T-helper 1 cell treated with Interleukin-12 subunit alpha and Interleukin-12 subunit beta and Interleukin-4 antibody, amounts not matched to agents 30 ng/mL and 1 ng/mL, for 36 hours (primary cell): ENCODE data around the gene GHRL. TPM values are rescaled to one million over a fixed set of nuclear protein-coding genes. Genes with fewer than 3 reads are reported as not detected.
"Not testable (repeated sequence)": the region's sequence is repeated elsewhere in the genome, so short reads cannot be mapped to it uniquely, and the experiment has no call there.

ENCODE experiments used
- intact Hi-C: fragments of 100-400 bp; cut with micrococcal nuclease; formaldehyde crosslinking; loops from one replicate; pipeline ENCODE4 v1.15.1; 2024
- total RNA-seq: library from RNA; stranded (reverse); gene quantifications from 2 replicates; pipeline ENCODE4 v1.2.3, GENCODE V29; 2022

GHRL gene
- total RNA-seq, 1 donor from 2014 or later: 6.9 TPM

DNA sequence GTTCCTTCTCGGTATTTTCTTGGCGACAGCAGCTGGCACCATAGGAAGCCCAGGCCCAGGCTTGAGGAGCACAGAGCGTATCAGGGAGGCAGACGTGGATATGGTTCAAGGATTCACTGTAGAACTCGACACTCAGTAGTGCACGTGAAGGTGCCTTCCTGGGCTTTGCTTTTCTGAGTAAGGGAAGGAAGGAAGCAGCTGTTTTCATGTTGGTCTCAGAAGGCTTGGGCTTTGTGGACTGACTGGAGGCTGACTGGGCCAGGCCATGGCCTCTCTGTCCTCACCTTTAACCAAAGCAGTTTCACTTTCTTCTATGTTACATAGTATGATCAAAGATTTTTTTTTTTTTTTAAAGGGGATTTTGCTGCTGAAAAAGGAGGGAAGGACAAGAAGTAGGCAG is 6.9 kb upstream of the GHRL start:
- intact Hi-C loops: no loop called here

DNA sequence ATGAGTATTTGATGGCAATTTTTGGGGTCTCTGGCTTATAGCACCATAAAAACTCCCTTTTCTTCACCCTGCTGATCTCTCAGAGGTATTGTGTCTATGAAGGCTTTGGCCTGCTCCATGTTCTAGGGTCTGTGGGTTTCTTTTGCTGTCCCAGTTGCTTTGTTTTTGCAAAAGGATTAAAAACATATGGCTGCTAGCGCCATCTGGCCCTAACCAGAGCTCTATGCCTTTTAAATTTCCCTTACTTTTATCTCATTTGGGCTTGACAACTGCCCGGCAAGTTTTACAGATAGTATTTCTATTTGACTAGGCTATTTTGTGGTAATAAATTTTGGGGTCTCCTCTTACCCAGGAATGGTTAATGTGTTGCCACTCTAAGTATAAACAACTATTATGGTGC is 6.4 kb upstream of the GHRL start:
- intact Hi-C loops: no loop called here

DNA sequence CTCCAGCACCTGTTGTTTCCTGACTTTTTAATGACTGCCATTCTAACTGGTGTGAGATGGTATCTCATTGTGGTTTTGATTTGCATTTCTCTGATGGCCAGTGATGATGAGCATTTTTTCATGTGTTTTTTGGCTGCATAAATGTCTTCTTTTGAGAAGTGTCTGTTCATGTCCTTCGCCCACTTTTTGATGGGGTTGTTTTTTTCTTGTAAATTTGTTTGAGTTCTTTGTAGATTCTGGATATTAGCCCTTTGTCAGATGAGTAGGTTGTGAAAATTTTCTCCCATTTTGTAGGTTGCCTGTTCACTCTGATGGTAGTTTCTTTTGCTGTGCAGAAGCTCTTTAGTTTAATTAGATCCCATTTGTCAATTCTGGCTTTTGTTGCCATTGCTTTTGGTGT is 5.3 kb upstream of the GHRL start:
- intact Hi-C loops: not testable (repeated sequence)

DNA sequence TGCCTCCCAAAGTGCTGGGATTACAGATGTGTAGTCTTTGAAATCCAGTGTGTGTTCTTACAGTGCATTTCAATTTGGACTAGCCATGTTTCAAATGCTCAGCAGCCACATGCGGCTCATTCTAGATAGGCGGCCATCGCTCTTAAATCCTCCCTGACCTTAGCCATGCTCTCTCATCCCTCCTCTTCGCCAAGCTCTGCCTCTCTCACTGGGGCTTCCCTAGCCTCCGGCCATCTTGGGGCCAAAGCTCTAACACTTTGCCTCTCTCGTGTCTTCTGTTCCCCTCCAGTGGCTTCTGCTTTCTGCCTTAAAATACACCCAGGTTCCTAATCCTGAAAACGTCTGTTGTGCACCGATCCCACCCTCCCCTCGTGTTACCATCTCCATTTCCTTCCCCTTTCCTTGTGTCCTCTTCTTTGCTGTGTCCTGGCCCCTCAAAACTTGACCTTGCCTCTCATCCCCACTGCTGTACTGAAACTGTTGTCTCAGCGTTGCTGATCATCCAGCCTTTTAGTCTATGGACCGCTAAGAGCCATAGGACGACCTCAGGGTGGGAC is 1.4 kb upstream of the GHRL start:
- intact Hi-C loops: no loop called here

DNA sequence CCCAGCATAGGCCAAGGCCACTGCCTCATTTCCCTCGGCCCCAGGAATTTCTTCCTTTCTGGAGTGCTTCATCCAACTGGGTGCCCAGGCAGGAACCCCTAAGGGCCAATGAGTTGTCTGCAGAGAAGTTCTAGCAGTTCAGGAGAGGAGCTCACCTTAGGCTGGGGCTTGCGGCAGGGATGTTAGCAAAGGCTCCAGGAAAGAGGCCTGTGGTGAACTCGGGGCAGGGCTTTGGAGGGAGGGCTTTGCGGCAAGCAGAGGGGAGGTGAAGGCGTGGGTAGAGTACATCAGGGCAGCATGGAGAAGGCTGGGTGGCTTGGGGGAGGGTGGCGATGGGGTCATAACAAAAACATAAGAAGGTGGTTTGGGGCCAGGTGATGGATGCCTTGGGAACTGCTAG is 1.1 kb downstream of the GHRL start:
- intact Hi-C loops: no loop called here

DNA sequence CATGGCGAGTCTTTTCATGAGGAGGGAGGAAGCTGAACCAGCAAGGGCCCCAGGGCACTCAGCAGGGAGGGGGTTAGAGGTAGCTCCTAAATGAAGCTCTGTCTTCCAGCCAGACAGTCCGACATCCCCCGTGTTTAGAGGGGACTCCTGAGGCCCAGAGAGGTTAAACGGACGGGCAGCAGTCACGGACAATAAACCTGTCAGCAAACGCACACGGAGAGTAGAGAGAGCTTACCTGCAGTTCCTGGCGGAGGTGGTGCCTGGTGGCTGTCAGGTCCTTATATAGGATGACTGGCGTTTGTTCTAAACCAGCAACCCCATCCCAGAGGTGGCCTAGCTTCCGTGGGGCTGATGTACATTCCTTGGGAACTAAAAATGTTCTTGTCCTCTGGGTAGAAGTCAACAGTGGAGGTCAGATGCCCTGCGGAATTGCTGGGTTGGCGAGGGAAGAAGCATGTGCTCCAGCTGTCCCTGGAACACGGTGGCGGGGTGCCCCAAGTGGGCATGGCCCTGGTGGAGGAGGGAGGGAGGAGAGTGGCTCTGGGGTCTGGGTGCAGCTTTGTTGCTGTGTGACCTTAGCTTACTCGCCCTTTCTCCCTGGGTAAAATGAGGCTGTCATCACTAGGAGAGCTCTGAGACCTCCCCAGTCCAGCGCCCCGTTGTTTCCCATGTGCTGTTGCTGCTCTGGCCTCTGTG is 2.1 kb downstream of the GHRL start:
- intact Hi-C loops: no loop called here

DNA sequence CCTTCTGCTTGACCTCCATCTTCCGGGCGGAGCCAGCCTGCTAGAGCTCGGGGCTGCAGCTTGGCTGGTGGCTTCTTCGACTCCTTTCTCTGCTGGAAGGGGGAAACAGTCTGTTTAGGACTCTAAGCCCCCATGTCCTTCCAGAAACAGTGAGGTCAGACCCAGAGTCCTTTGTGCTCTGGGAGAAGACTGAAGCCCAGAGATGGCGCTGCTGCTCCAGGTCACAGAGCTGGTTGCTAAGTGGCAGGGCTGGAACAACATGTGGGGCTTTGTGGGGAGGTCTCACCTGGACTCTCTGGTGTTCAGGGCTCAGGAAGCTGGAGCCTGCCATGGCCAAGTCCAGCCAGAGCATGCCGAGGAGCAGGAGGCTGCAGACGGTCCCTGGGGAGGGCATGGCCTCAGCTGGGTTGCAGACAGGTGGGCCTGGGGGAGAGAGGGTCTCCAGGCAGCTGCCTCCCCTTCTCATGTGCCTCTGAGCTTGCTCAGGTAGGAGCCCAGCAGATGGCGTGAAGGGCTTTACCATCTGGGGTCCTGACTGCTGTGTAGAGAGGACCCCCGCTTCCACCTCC is 2.9 kb downstream of the GHRL start:
- intact Hi-C loops: no loop called here

DNA sequence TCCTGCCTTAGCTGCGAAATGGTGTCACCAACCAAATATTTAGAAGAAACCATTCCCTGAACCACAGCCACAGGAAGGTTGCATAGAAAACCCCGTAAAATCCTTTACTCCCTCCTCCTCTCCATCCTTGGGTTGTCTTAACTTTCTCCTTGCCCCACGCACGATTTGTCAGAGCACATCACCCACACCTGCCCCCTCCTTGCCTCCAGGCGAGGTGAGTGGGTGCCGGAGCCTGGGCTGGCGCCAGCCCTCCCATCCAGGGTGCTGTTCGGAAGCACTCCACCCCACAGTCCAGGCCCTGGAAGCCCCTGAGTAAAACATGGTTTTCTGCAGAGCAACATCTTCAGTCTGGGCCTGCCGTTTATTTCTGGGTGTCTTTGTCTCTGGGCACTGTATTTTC is 3.7 kb downstream of the GHRL start:
- intact Hi-C loops: no loop called here

DNA sequence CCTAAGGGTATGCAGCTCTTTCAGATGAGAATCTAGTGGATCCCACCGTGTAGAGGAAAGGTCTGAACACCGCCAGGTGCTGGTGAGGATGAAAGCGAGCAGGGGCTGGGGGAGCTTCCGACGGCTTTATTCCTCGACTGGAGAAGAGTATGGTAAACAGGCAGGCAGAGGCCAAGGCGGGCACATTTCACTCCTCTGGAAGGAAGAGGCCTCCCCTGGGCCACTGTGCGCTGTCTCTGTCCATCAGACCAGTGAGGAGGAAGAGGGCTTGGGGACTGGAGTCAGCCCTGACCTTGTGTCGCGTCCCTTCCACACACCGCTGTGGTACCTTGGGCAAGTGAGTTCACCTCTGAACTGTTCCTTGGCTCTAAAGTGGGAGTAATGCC is 4.2 kb downstream of the GHRL start:
- intact Hi-C loops: no loop called here

DNA sequence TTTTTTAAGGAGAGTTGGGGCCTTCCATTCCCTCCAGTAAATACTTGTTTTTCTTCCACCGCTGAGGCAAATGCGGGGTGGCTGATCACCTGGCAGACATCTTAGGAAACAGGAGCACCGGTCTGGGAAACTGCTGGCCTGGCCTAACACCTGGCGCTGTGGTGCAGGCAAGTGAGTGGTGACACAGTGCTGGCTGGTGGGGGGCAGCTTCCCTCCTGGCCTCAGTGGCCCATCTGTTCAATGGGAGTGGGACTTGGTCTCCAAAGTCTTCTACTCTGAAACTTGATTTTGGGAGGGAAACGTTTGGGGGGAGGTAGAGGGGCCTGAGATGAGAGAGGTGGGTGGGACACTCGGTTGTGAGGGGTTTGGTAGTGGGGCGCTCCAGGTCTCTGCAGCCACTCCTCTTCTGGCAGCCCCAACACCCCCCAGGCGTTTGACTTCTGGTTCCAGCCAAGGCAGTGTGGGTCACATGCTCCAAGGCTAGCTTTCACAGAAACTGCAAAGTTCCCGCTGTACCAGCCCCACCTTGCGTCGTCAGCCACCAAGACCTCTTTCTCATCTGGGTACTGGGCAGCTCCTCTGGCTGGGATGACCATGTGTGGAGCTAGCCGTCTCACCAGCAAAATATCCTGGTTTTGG is 4.7 kb downstream of the GHRL start:
- intact Hi-C loops: no loop called here

DNA sequence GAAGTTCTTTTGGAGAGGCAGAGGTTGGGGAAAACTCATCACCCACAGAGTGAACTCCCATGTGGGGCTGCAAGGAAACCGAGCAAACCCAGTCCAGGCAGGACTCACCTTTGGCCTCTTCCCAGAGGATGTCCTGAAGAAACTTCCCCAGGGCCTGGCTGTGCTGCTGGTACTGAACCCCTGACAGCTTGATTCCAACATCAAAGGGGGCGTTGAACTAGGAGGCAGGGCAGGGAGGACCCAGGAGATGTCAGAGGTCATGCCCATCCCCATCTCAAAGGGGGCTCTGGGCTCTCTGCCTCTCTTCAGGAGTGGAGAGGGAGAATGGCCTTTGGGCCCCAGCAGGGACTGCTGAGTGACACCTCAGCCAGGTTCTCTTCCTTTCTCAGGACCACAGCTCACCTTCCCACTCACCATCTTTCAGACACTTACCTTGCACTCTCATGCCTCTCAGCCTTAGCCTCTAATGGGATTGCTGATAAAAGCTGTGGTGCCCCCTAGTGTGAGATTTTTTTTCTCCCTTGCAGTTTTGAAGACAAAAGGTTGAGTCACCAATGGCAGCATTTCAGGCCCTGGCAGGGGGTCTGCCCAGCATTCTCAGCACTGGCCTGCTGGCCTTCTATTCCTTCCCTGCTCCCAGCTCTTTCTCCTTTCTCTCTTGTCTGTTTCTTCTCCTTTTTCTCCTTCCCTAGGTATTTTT is 6.0 kb downstream of the GHRL start:
- intact Hi-C loops: no loop called here

DNA sequence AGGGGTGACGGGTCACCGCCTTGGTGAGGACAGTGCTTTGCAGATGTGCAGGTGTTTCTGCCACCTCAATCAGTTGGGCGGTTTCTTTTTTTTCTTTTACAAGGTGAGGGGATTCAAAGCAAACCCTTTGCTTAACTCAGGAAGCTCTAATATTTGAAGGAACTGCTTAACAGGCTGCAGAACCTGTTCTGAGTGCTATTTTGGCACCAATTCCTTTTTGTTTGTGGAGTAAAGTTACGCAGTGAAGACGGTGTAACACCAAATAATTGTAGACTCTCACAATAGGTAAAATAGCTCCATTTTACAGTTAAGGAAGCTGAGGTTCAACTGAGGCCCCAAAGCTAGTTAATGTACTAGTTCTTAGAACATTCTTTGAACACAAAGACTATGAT is 6.6 kb downstream of the GHRL start:
- intact Hi-C loops: no loop called here

DNA sequence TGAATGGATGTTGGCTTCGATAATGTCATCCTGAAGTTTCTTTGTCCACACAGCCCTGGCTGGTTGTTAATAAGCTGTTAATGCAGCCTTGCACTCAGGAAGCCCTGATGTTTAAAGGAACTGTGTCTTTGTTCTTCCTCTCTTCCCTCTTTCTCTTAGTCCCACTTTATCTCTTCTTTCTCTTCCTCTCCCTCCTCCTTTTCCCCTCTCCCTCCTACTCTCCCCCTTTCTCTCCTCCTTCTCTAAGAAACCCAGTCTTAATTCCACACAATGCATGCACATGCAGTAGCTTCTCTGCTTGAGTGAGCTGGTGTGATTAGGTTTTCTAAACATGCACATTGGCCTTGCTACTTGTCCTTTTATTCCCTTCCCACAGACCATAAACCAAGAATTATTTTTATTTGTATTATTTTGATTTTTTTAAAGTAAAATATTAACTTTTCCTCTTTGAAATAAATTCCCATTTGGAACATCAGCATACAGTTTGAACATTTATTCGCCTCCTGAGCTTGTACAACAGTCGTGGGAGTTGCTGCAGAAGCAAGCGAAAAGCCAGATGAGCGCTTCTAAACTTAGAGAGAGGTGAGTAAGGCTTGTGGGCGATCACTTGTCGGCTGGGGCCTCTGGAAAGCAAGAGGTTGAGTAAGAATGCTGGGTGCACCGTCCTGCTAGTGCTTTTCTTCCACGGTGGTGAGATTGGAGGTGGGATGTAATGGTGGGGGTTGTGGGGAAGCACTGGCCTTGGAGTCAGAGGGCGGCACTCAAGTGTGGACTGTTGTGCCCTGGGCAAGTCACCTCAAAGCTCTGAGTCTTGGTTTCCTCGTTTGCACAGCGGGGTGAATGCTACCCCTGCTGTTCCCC is 7.2 kb downstream of the GHRL start:
- intact Hi-C loops: no loop called here

DNA sequence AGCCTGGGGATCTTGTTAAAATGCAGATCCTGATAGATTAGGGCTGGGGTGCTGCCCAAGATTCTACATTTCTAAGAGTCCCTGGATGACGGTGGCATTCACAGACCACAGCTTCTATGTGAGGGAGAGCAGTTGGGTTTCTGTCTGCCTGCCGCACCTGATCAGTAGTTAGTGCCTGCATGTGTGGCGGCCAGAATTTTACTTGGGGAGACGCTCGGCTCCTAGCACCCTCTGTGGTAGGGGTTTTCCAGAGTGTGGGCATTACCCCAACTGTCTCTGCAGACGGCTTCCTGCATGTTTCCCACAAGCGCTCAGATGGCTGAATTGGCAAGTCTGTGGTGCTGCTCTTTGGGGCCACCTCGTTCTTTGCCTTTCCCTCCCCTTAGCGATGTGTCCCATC is 8.3 kb downstream of the GHRL start:
- intact Hi-C loops: no loop called here

DNA sequence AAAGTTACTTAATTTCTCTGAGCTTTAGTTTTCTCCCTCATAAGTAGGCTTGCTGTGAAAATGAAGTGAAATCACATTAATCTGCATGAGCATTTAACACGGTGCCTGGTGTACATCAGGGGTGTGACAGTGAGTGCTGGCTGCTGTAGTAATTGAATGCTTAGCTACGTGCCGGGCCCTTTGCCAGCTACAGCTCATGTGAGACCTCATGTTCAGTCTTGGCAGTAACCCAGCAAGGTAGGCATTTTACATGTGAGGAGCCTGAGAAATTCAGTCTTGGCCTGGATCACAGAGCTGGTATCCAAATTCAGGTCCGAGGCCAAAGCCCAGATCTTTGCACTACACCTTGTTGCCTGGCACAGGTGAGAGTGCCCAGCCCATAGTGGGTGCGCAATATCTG is 9.1 kb downstream of the GHRL start:
- intact Hi-C loops: no loop called here

DNA sequence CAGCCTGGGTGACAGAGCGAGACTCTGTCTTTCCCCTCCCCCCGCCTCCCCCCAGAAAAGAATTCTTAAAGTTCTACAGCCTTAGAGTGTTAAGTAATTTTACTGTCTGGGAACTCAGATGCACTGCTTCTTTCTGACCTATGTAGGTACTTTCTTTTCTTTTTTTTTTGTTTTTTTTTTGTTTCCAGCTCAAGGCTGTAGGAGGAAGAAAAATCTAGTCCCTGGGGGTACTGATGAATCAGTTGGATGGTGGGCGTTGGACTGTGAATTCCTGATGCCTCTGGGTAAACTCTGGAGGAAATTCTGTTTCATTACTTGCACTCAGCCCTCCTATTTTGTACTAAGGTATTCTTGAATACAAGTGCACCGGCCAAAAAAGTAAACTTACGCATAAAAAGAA is 10.8 kb downstream of the GHRL start:
- intact Hi-C loops: no loop called here

DNA sequence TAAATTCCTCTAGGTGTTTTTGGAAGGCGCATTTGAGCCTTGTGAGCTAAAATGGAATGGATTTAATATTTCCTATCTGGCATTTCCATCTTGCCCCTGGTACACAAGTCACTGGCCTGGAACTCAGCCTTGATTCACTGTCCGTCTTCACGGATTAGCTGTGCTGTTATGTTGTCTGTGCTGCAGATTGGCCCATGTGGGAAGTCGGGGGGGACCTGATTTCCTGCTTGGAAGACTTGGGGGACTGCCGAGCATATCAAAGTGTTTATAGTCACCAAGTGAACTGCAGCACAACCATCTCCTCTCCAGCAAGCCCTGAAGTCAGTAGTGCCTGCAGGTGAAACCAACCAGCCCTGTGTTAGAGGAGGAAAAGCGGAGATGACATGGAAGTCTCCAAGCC is 12.2 kb downstream of the GHRL start:
- intact Hi-C loops: no loop called here

DNA sequence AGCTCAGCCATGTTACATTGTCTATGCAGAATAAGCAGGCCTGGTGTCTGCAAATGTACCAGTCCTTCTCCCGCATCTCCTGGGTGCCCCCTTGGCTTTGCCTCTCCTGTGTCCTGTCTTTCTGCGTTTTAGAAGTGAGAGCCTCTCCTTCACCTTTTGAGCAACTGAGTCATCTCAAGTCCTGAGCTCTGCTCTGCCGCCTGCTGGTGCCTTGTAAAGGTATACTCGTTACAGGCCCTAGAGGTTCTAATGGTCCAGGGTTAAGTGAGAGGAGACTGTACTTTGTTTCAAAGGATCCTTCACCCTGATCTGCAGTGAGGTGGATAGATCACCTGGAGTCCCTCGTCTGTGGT is 12.6 kb downstream of the GHRL start:
- intact Hi-C loops: no loop called here

DNA sequence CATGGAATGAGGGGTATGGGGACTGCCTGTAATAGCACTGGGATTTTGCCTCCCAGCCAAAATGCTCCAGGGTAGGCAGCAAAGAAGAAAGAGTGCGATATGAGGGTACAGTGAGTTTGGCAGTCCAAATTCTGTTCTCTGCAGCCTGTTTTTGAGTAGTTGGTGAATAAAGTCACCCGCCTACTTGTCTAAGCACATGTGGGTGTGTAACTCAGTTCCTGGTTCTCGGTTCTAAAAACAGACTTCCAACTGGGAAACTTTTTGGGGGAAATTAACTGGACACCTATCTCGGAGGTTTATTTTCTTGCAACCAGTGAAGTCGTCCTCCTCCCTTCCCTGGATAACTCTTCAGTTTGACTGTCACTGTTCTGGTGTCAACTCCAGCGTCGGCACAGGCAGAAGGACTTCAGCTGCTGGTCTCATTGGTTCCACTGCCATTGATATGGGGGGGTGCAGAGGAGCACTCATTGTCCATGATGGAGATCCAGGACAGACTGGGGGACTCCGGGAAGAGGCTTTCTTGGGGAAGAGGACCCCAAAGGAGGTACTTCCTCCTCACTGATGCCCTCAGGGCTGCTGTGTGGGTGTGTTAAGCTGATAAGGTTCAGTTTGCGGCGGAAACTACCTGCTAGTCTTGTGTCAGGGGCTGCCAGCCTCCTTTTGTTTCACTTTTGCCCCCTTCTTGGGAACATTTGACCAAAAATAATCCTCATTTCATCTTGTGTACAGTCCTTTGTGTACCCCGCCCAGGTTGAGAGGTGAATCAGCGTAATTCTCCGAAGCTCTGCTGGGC is 13.2 kb downstream of the GHRL start:
- intact Hi-C loops: no loop called here

DNA sequence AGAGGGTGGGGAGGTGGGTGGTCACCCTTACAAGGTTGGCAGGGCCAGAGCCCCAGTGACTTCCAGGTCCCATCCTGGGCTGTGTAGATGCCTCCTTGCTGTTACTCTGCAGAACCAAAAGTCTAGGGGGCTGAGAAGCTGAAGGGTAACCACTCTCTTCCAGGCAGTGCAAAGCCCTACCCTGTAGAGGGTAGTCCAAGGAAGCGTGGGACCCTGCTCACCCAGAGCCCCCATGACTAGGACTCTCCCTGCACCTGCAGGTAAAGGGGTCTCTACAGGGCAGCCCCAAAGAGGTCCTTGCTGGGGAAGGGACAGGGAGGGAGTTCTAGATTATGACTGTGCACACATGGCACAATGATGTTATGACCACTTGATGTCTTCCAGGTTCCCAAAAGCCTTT is 14.2 kb downstream of the GHRL start:
- intact Hi-C loops: no loop called here
